Measurements from ENCODE around the gene CMTR2. TPM values are rescaled to one million over a fixed set of nuclear protein-coding genes. Genes with fewer than 3 reads are reported as not detected.

CMTR2 gene
- total RNA-seq, 6 experiments from 2014 or later, result 8.4 to 15.9 (median 10.5) TPM

GRCh38 chr16:71247478-71247877 is 41.7 kb downstream of the CMTR2 start:
- 85% methylated on average over 6 of the region's 7 CpGs for WGBS (ENCODE audit: insufficient coverage, low coverage, low lambda C conversion rate, missing lambda C conversion rate)
- no peak for ATAC-seq
- TF ChIP-seq, protein P1, sequence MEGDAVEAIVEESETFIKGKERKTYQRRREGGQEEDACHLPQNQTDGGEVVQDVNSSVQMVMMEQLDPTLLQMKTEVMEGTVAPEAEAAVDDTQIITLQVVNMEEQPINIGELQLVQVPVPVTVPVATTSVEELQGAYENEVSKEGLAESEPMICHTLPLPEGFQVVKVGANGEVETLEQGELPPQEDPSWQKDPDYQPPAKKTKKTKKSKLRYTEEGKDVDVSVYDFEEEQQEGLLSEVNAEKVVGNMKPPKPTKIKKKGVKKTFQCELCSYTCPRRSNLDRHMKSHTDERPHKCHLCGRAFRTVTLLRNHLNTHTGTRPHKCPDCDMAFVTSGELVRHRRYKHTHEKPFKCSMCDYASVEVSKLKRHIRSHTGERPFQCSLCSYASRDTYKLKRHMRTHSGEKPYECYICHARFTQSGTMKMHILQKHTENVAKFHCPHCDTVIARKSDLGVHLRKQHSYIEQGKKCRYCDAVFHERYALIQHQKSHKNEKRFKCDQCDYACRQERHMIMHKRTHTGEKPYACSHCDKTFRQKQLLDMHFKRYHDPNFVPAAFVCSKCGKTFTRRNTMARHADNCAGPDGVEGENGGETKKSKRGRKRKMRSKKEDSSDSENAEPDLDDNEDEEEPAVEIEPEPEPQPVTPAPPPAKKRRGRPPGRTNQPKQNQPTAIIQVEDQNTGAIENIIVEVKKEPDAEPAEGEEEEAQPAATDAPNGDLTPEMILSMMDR (IDR thresholded peaks at IDR 0.05), result no peak
- TF ChIP-seq POLR2A (IDR thresholded peaks at IDR 0.05), result no peak

GRCh38 chr16:71246309-71246708 is 42.9 kb downstream of the CMTR2 start:
- Histone ChIP-seq H3K4me3 (no peak overlapping the region), H3K27ac (no peak overlapping the region), H3K27me3 (no peaks in the 10 kb centered on the region), H3K4me1 (peaks cover 0 to 3% (median 0%) of the 10 kb centered on the region in 4 donors), H3K9me3 (no peaks in the 10 kb centered on the region), H3K36me3 (no peaks in the 10 kb centered on the region)
- no peak for DNase-seq
- intact Hi-C loops (cut with DNase I), result no loop called here
- no peak for TF ChIP-seq POLR2A (IDR thresholded peaks at IDR 0.05)
- TF ChIP-seq, protein P1 (IDR thresholded peaks at IDR 0.05), result no peak
- no peak for ATAC-seq

More at GRCh38 chr16:71247478-71247877, 41.7 kb downstream of the CMTR2 start:
- no peaks in the 10 kb centered on the region for H3K9me3 ChIP-seq
- no peak overlapping the region for H3K27ac ChIP-seq
- no peak for DNase-seq
- intact Hi-C loops (cut with DNase I), result no loop called here
- H3K4me1 ChIP-seq, result peaks cover 0 to 3% (median 0%) of the 10 kb centered on the region in 4 donors
- H3K27me3 ChIP-seq, result no peaks in the 10 kb centered on the region
- H3K4me3 ChIP-seq, result no peak overlapping the region
- no peaks in the 10 kb centered on the region for H3K36me3 ChIP-seq

DNA sequence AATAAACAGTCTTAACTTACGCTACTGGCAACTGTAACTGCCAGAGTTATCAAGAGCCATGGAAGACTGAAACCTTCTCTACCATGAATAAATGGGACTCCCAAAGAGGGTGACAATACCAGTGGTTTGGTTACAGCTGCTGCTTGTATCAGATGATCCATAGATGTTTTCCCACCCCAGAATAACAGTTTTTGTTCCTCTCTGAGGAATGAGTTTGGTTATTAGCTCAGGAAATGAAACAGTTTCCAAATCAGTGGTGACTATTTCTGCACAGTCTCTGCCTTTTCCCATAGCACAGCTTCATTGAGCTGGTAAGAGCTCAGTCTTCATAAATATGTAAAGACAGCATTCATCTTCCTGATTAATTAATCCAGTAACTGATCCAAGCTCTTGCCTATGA is 44.7 kb downstream of the CMTR2 start:
- intact Hi-C loops (cut with DNase I), result no loop called here
- DNase-seq (no peak), ATAC-seq (no peak)
- Histone ChIP-seq H3K9me3 (no peaks in the 10 kb centered on the region), H3K4me1 (no peaks in the 10 kb centered on the region), H3K27me3 (no peaks in the 10 kb centered on the region), H3K27ac (no peak overlapping the region), H3K36me3 (no peaks in the 10 kb centered on the region), H3K4me3 (no peak overlapping the region)
- WGBS (ENCODE audit: insufficient coverage, low coverage, low lambda C conversion rate, missing lambda C conversion rate), result 88% methylated on average over 1 of the region's 1 CpG
- TF ChIP-seq, protein P1 (IDR thresholded peaks at IDR 0.05), result no peak
- TF ChIP-seq POLR2A (IDR thresholded peaks at IDR 0.05), result no peak

DNA sequence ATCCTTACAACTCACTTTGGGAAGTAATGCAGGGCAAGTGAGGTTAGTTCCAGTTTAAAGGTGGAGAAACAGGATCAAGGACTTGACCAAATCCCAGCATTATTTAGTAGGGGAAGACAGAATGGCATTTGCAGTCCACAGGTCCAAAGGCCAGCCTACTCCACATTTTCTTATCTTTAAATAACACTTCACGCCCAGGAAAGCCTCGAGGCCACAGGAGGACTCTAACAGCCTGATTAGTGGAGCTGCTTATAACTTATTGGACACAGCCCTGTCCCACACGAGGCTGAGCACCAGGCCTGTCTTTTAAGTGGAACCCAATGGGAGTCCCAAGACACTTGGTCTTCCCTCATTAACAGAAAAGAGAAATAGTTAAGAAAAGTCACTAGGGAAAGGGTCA is 46.6 kb downstream of the CMTR2 start:
- Histone ChIP-seq H3K27ac (no peak overlapping the region), H3K9me3 (no peaks in the 10 kb centered on the region), H3K4me1 (no peaks in the 10 kb centered on the region), H3K4me3 (no peak overlapping the region), H3K36me3 (no peaks in the 10 kb centered on the region), H3K27me3 (no peaks in the 10 kb centered on the region)
- 36% methylated on average over 2 of the region's 3 CpGs for WGBS (ENCODE audit: insufficient coverage, low coverage, low lambda C conversion rate, missing lambda C conversion rate)
- intact Hi-C loops (cut with DNase I), result no loop called here
- DNase-seq (no peak), ATAC-seq (no peak)
- TF ChIP-seq, protein P1 (IDR thresholded peaks at IDR 0.05), result no peak

- WGBS (ENCODE audit: insufficient coverage, low coverage, low lambda C conversion rate, missing lambda C conversion rate), result 64% methylated on average over 4 of the region's 4 CpGs
- Histone ChIP-seq H3K27ac (no peak overlapping the region), H3K4me1 (no peaks in the 10 kb centered on the region), H3K36me3 (no peaks in the 10 kb centered on the region), H3K4me3 (no peak overlapping the region), H3K27me3 (no peaks in the 10 kb centered on the region), H3K9me3 (no peaks in the 10 kb centered on the region)
- TF ChIP-seq POLR2A (IDR thresholded peaks at IDR 0.05), result no peak
- TF ChIP-seq, protein P1 (IDR thresholded peaks at IDR 0.05), result no peak
- ATAC-seq, result no peak
- intact Hi-C loops (cut with DNase I), result no loop called here
- no peak for DNase-seq
Measured at GRCh38 chr16:71242036-71242435, 47.2 kb downstream of the CMTR2 start.
